IMR-90 (cell line): ENCODE data around the gene ZNF202. TPM values are rescaled to one million over a fixed set of nuclear protein-coding genes. Genes with fewer than 3 reads are reported as not detected.

Source experiments
- ATAC-seq: fragments of 200-7000 bp; cut with Tn5 transposase; 2 replicates; pipeline ENCODE4 v1.9.1; 2020; ENCODE audit warnings: low read depth, mild to moderate bottlenecking, moderate library complexity
- BruUV-seq: library from RNA; stranded (reverse); fragments of 400-500 nt; replicated peaks from 2 replicates; lab custom pipeline; 2021; lab: Mats Ljungman, UMichigan
- CTCF ChIA-PET: fragments of 300-600 bp; formaldehyde crosslinking; extraction: SDS; loops from one replicate; lab custom pipeline; 2021; ENCODE audit warnings: antibody characterized with exemption; lab: Yijun Ruan, JAX
- POLR2A ChIA-PET: fragments of 300-600 bp; sonication (Branson Sonifier 250); formaldehyde crosslinking; loops from one replicate; lab custom pipeline; 2022; ENCODE audit warnings: antibody characterized with exemption; ENCODE audit not compliant: unreplicated experiment; lab: Charles Lee
- DNase-seq: peaks from one replicate; pipeline ENCODE4 v3.0.0; 2013
- H2AFZ ChIP-seq: replicated peaks from 2 replicates; pipeline ENCODE3; 2013; ENCODE audit warnings: low read length, mild to moderate bottlenecking; ENCODE audit not compliant: poor library complexity
- H2AK5ac ChIP-seq: 2 replicates; pipeline ENCODE4 v1.6.1; 2013; ENCODE audit warnings: low read depth, low read length, inconsistent platforms
- H2AK9ac ChIP-seq: replicated peaks from 2 replicates; pipeline ENCODE3; 2013; ENCODE audit warnings: mild to moderate bottlenecking, low read depth, low read length, moderate library complexity; ENCODE audit not compliant: poor library complexity
- H2BK120ac ChIP-seq: 2 replicates; pipeline ENCODE4 v1.6.1; 2013; ENCODE audit warnings: low read depth, low read length, inconsistent platforms
- H2BK15ac ChIP-seq: 3 replicates; pipeline ENCODE4 v1.6.1; 2013; ENCODE audit warnings: low read depth, low read length, inconsistent platforms
- H2BK20ac ChIP-seq: 2 replicates; pipeline ENCODE4 v1.6.1; 2013; ENCODE audit warnings: low read depth, mild to moderate bottlenecking, inconsistent platforms, low read length, moderate library complexity
- H2BK5ac ChIP-seq: 2 replicates; pipeline ENCODE4 v1.6.1; 2013; ENCODE audit warnings: mild to moderate bottlenecking, low read depth, low read length, inconsistent platforms; ENCODE audit not compliant: poor library complexity, severe bottlenecking
- H3K14ac ChIP-seq: replicated peaks from 2 replicates; pipeline ENCODE4 v1.6.1; 2013; ENCODE audit warnings: low read depth, low read length, inconsistent platforms
- H3K18ac ChIP-seq: 2 replicates; pipeline ENCODE4 v1.6.1; 2013; ENCODE audit warnings: low read depth, low read length, control low read depth
- H3K23ac ChIP-seq: 2 replicates; pipeline ENCODE4 v1.6.1; 2013; ENCODE audit warnings: low read depth, low read length, inconsistent platforms
- H3K27ac ChIP-seq: 2 replicates; pipeline ENCODE4 v1.5.1; 2013; ENCODE audit warnings: mild to moderate bottlenecking, control low read depth, low read length; ENCODE audit not compliant: insufficient read depth
- H3K27me3 ChIP-seq: 2 replicates; pipeline ENCODE4 v1.6.1; 2013; ENCODE audit warnings: low read length; ENCODE audit not compliant: control insufficient read depth, insufficient read depth
- H3K36me3 ChIP-seq: 2 replicates; pipeline ENCODE4 v1.6.1; 2013; ENCODE audit warnings: low read length, mixed read lengths; ENCODE audit not compliant: control insufficient read depth, insufficient read depth
- H3K4ac ChIP-seq: 2 replicates; pipeline ENCODE4 v1.6.1; 2013; ENCODE audit warnings: low read depth, low read length, inconsistent platforms
- H3K4me1 ChIP-seq: 2 replicates; pipeline ENCODE4 v1.6.1; 2013; ENCODE audit warnings: low read length, mixed read lengths; ENCODE audit not compliant: control insufficient read depth, insufficient read depth
- H3K4me2 ChIP-seq: 2 replicates; pipeline ENCODE4 v1.6.1; 2013; ENCODE audit warnings: low read depth, mild to moderate bottlenecking, control low read depth, low read length, moderate library complexity
- H3K4me3 ChIP-seq: 2 replicates; pipeline ENCODE4 v1.5.1; 2013; ENCODE audit warnings: low read depth, mild to moderate bottlenecking, control low read depth, low read length, moderate library complexity; ENCODE audit not compliant: insufficient read depth
- H3K56ac ChIP-seq: 2 replicates; pipeline ENCODE4 v1.6.1; 2013; ENCODE audit warnings: low read length, inconsistent platforms; ENCODE audit not compliant: insufficient read depth; ENCODE audit errors: extremely low read depth
- H3K79me1 ChIP-seq, 2 experiments: 2 replicates each; pipeline ENCODE4 v1.6.1; 2013; ENCODE audit warnings: low read length in 2 of 2, inconsistent platforms in 1 of 2, low read depth in 1 of 2
- H3K9ac ChIP-seq: 2 replicates; pipeline ENCODE4 v1.6.1; 2013; ENCODE audit warnings: low read depth, low read length, control low read depth
- H3K9me1 ChIP-seq: 2 replicates; pipeline ENCODE4 v1.6.1; 2013; ENCODE audit warnings: low read length, inconsistent platforms; ENCODE audit not compliant: insufficient read depth
- H3K9me3 ChIP-seq: 2 replicates; pipeline ENCODE4 v1.6.1; 2013; ENCODE audit warnings: low read length; ENCODE audit not compliant: control insufficient read depth, insufficient read depth
- H4K20me1 ChIP-seq: 2 replicates; pipeline ENCODE4 v1.6.1; 2013; ENCODE audit warnings: low read length, inconsistent platforms; ENCODE audit not compliant: insufficient read depth
- H4K5ac ChIP-seq: 2 replicates; pipeline ENCODE4 v1.6.1; 2013; ENCODE audit warnings: mild to moderate bottlenecking, low read depth, low read length, control low read depth
- H4K8ac ChIP-seq, 2 experiments: 2 replicates each; pipeline ENCODE4 v1.6.1; 2013; ENCODE audit warnings: low read depth in 2 of 2, low read length in 2 of 2, control low read depth in 1 of 2, inconsistent platforms in 1 of 2
- H4K91ac ChIP-seq: 2 replicates; pipeline ENCODE4 v1.6.1; 2013; ENCODE audit warnings: low read depth, low read length, inconsistent platforms; ENCODE audit not compliant: insufficient read depth
- ELK1 ChIP-seq: fragments of 150-350 bp; IDR thresholded peaks from 2 replicates; pipeline ENCODE4 v1.6.1; 2016; ENCODE audit warnings: low read depth, mild to moderate bottlenecking, low read length, moderate library complexity, borderline replicate concordance
- FOS ChIP-seq: fragments of 150-350 bp; IDR thresholded peaks from 2 replicates; pipeline ENCODE4 v1.6.1; 2016; ENCODE audit warnings: low read depth, low read length
- NFE2L2 ChIP-seq: fragments of 150-350 bp; IDR thresholded peaks from 2 replicates; pipeline ENCODE4 v1.6.1; 2016; ENCODE audit warnings: low read depth, mild to moderate bottlenecking, low read length
- POLR2A ChIP-seq: IDR thresholded peaks from 2 replicates; pipeline ENCODE4 v1.6.1; 2012; ENCODE audit warnings: mild to moderate bottlenecking, low read depth, low read length
- WGBS, 2 experiments: methylation state at CpG; one replicate each; pipeline versions ENCODE4 v1.1.5 to v1.1.7; 2013; ENCODE audit warnings: missing lambda C conversion rate in 2 of 2; ENCODE audit not compliant: insufficient read length in 1 of 2; ENCODE audit errors: extremely low coverage in 2 of 2; 5-methylcytosine and 5-hydroxymethylcytosine counted together
- dilution Hi-C: fragments of 300-500 bp; cut with HindIII; formaldehyde crosslinking; loops from one replicate; pipeline ENCODE4 v1.14.3; 2018; ENCODE audit warnings: low sequenced_read_pairs; ENCODE audit not compliant: unreplicated experiment
- in situ Hi-C: fragments of 300-500 bp; cut with MboI; formaldehyde crosslinking; loops from 3 replicates; pipeline ENCODE4 v1.14.3; 2019; ENCODE audit warnings: low sequenced_read_pairs, inconsistent platforms, mixed read lengths
- intact Hi-C: fragments of 100-400 bp; cut with micrococcal nuclease; formaldehyde crosslinking; loops from 2 replicates; pipeline ENCODE4 v1.10.0; 2022
- polyA plus RNA-seq, 3 experiments: library from polyadenylated mRNA; depleted of rRNA; stranded (reverse); fragments of >200 nt; gene quantifications; 2 replicates each; pipeline ENCODE4 v1.2.3, GENCODE V29; 2012; ENCODE audit warnings: low replicate concordance in 1 of 3
- total RNA-seq: library from RNA; depleted of rRNA; stranded (reverse); fragments of >200 nt; gene quantifications from 2 replicates; pipeline ENCODE4 v1.2.3, GENCODE V29; 2012

Gene ZNF202
- total and polyA plus RNA-seq, 2 of the 4 experiments (the other 2 are of a cell fraction) = 7.7 to 8.2 TPM

GRCh38 chr11:123755813-123756212 lies 14.4 kb upstream of the ZNF202 start:
- no peak overlapping the region for H4K91ac ChIP-seq
- H3K56ac ChIP-seq = no peak overlapping the region
- no peak for TF ChIP-seq ELK1
- no peak for TF ChIP-seq NFE2L2
- no peak for TF ChIP-seq FOS
- no peak for TF ChIP-seq POLR2A
- H2AK9ac ChIP-seq = no peak overlapping the region
- no peak overlapping the region for H2AFZ ChIP-seq
- no peaks in the 10 kb centered on the region for H3K9me1 ChIP-seq
- no TSS peak for BruUV-seq
- H2BK5ac ChIP-seq = no peak overlapping the region
- no peak overlapping the region for H3K4me3 ChIP-seq
- H3K4me1 ChIP-seq = no peaks in the 10 kb centered on the region
- no peak overlapping the region for H3K18ac ChIP-seq
- in situ Hi-C loops = no loop called here
- no peaks in the 10 kb centered on the region for H4K20me1 ChIP-seq
- CTCF ChIA-PET = no interaction called here
- H2BK15ac ChIP-seq = no peak overlapping the region
- no peak overlapping the region for H4K8ac ChIP-seq
- no peak overlapping the region for H3K4ac ChIP-seq
- no peak overlapping the region for H2AK5ac ChIP-seq
- DNase-seq (no peak), ATAC-seq (no peak)
- dilution Hi-C loops = no loop called here
- no peak overlapping the region for H3K27ac ChIP-seq
- no peak overlapping the region for H4K5ac ChIP-seq
- H3K9me3 ChIP-seq = no peaks in the 10 kb centered on the region
- POLR2A ChIA-PET = no interaction called here
- no peak overlapping the region for H3K14ac ChIP-seq
- peaks cover 5% of the 10 kb centered on the region for H3K27me3 ChIP-seq
- no peak overlapping the region for H2BK20ac ChIP-seq
- H3K9ac ChIP-seq = no peak overlapping the region
- no peak overlapping the region for H3K4me2 ChIP-seq
- no peaks in the 10 kb centered on the region for H3K36me3 ChIP-seq
- no CpG with 5 or more reads among the region's 3 CpGs for WGBS, 2 experiments
- H2BK120ac ChIP-seq = no peak overlapping the region
- H3K79me1 ChIP-seq = no peaks in the 10 kb centered on the region
- H3K23ac ChIP-seq = no peak overlapping the region
- intact Hi-C loops = no loop called here
